OCI-M2 (cell line): ENCODE results near the gene OPTC.
"Not testable (repeated sequence)": the region's sequence is repeated elsewhere in the genome, so short reads cannot be mapped to it uniquely, and the experiment has no call there.

Experiments used
- DNase-seq: peaks from one replicate; lab custom pipeline; 2025; ENCODE audit not compliant: unreplicated experiment; lab: John Stamatoyannopoulos, UW

OPTC gene

DNA sequence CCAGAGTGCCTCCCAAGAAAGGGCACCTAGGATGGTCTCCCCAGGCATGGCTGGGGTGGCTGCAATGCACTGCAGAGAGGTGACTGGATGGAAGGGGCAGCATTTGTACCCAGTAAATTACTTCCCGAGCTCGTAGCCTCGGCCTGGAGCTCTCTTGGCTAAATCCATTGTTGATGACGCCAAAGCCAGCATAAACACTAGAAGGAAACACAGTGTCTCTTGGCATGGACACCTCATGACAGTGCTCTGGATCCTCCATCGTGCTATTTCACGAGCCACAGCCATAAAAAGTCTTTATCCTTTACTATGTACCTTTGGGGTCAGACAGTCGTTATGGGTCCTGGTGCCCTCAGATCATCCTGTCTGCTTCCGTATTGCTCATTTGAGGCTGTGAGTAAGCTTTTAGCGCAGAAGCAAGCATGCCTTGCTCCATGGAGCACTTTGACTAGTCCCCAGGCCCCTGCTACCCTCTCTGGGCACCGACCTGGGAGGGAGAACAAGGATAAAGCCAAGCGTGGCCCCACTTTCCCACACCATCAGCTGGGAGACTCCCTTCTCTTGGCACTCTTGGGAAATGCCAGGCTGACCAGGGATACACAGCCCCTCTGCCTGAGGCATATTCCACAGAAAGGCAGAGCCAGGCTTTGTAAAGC is 28.7 kb upstream of the OPTC start:
- no peak for DNase-seq

DNA sequence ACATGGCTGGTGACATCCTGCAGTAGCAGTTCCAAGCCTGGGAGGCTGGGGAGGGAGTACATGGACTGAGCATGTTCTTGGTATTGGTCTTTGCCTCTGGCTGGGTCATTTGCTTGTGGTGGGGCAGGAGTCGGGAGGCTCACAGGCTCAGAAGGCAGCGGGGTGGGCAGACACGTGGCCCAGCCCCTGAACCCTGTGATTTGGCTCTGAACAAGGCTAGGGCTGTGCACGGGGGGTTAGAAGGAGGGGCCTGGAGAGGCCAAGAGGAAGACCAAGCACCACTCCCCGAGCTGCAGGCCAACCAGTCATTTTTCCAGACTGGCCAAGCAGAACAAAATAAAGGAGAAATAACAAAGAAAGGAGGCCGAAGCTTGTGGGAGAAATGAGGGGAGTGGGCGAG is 28.0 kb upstream of the OPTC start:
- no peak for DNase-seq

DNA sequence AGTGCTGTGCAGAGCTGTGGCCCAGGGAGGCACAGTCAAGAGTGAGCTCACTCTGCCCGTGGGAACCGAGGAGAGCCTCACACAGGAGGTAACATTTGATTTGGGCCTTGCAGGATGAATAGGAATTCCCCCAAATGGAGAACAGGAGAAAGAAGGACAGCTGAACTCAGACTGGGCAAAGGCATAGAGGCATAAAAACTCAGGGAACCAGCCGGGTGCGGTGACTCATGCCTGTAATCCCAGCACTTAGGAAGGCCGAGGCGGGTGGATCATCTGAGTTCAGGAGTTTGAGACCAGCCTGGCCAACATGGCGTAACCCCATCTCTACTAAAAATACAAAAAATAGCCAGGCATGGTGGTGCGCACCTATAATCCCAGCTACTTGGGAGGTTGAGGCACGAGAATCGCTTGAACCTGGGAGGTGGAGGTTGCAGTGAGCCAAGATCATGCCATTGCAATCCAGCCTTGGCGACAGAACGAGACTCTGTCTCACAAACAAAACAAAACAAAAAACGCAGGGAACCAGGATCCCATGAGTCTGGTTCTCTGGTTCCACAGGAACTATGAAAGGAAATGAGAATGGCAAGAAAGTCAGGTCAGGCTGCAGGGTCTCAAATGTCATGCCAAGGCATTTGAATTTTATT is 26.9 kb upstream of the OPTC start:
- not testable (repeated sequence) for DNase-seq

DNA sequence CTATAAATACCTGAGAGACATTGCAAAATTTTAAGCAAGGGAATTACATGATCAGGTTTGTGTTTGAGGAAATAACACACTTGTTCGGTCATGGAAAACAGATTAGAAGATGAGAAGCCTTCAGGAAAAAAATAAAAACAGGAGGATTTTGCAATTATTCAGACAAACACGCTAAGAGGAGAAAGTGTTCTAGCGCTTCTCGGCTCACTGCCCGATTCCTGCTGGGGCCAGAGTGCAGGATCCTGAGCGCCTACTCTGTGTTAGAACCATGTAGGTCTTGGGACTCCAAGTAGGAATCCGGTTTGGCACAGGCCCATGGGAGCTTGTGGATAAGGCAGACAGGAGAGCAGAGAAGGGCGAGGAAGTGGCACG is 26.4 kb upstream of the OPTC start:
- no peak for DNase-seq

DNA sequence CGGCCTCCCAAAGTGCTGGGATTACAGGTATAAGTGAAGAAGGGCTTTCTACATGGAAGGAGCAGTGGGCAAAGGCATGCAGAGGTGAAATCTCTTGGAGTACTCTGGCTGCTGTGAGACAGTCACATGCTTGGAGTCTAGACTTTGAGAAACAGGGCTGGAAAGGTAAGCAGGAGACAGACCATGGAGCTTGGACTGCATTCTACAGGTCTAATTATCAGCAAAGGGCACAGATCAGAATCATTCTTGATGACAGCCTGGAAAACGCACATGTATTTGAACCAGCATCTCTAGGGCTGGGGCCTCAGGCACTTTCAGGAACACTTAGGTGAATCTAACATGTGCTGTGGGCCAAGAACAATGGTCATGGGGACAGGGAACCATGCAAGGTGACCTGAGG is 25.6 kb upstream of the OPTC start:
- DNase-seq: no peak

DNA sequence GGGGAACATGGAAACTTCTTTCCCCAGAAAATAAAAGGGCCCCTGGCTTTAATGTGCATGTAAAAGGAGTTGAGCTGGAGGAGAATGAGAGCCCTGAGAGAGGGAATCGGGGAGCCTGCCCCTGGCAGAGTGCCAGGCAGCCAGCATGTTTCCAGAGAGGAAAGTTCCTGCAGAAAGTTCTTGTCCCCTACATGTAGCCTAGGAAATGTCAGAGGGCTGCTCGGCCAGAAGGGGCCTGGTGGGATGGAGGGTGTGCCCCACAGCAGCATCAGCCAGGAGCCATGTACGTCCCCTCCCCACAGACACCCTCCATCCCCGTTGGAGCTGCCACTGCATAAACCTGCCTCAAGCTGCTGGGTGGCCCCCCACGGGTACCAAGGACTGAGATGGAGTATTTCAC is 23.7 kb upstream of the OPTC start:
- DNase-seq: no peak

DNA sequence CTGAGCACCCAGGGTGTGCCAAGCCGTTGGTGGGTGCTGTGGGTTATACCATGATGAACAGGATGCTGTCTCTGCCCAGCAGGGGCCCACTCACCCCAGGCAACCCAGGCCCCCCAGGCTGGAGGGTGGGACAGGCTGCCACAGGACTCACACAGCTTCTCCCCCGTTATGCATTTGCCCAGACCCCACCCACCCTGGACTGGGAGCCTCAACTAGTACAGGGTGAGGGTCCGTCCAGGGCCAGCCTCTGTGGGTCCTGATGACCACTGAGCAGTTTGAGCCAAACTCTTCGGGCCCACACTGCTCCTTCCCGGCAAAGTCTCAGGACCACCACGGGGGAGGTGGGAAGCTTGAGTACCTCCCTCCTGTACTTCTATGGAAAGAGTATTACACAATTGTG is 22.1 kb upstream of the OPTC start:
- no peak for DNase-seq

DNA sequence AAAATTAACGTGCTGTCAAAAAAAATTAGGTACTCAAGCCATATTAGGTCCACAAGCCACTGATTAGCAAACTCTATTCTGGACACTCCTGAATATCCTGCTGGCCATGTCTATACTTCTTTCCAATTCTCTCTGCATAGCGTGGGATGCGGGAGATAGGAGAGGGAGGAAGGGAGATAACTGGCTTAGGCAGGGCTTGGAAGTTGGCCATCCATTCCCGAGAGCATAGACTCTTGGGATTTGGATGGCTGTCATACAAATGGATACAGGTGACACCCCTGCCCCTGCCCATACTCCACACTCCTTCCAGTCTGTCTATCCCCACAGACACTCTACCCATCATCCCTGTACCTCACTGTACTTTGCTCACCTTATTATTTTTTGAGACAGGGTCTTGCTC is 20.7 kb upstream of the OPTC start:
- DNase-seq: no peak

DNA sequence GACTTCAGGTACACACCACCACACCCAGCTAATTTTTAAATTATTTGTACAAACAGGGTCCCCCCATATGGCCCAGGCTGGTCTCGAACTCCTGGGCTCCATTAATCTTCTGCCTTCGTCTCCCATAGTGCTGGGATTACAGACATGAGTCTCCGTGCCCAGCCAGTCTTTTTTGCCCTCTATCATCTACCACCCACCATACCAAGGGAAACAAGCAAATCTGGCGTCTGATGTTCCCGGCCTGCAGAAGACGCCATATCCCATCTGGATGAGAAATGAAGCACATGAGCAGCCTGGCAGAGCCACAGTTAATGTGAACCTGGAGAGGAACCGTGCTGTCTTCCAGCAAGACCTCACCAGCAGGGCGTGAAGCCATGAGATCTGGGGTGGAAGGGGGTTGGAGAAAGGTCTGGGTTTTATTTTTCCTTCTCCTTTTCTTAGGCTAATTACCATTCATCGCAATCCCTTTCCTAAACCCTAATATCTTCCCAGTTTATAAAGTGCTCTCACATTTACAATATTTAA is 20.1 kb upstream of the OPTC start:
- DNase-seq: no peak

DNA sequence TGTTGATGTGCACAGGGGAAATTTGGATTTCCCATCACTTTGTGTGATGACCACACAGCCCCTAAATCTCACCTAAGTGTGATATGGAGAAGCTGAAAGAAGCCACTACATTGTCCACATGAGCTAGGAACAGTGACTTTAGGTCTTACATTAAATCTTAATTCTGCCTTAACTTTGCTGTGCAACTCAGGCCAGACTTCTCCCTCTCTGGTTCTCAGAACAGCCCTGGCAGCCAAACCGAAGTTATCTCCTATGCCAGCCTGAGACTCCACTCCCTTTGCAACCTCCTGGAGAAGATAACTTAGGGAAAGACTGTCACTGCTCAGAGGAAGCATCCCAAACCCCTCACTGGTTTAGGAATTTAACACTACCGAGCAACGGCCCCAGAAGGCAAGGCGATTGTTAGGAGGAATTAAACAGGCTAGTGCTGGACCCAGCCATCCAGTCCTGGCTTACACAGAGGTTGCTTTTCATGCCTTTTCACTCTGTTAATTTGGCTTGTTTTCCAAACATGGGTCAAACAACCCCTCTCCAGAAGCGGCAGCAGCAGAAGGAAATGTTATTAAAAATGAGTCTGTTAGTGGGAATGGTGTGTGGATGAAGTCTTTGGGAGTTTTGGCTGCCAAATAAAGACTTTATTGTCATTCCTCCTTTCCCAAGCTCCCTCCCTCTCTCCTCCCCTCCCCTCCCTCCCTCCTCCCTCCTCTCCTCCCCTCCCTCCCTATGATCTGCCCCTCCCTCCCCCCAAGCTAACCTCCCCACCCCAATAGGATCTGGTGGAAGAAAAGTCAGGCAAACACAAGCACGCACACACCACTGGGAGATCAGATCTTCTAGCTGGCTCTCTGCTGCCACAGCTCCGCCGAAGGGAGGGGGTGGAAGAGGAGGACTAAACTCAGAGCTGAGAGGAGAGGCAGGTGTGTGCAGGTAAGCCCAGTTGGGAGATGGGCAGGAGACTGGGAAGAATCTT is 18.7 kb upstream of the OPTC start, which contains the start of gene PRELP:
Gene PRELP, plus strand, starts transcription at position 795 of the 970 bp plus-strand sequence. CDS start 7,379 bp downstream, outside the sequence.
- no peak for DNase-seq

DNA sequence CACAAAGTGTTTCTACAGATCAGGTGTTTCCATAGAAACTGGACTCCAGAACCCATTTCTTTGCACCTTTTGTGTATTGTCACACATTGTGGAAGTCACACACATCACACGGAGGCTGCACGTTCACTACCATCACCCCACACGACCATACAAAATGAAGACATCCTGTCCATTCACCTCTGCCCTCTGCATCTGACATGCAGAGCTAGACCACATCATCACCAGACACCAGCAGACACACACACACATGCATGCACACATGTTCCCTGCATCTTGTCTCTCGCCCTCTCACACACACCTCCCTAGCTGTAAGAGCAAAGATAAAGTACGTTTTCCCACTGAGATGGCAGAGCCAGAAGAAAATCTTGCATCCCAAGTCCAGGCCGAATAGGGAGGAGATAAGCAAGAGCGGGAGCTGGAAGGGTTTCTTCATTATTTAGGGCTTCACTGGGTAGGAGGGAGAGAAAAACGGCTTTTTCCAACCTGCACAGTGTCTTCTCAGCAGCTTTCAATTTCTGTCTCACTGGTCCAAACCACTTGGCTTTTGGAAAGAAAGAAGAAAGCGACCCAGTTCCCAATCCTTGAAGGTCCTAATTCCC is 17.6 kb upstream of the OPTC start:
- no peak for DNase-seq

DNA sequence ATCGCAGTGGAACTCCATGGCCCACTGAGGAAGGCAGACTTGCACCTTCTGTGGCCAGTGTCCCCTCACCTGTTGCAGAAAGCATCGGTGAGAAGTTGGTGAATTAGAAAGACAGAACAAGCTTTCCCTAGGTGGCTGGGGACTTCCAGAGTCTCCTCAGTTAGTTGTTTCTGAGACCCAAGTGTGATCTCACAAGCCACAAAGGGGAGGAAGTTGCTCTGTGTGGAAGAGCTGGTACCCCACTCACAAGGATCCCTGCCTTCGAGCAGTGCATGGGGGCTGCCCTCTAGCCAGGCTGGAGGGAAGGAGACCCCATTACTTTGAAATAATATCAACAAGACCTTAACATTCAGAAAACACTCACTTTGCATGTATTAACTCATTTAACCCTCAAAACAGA is 16.2 kb upstream of the OPTC start:
- DNase-seq: no peak

DNA sequence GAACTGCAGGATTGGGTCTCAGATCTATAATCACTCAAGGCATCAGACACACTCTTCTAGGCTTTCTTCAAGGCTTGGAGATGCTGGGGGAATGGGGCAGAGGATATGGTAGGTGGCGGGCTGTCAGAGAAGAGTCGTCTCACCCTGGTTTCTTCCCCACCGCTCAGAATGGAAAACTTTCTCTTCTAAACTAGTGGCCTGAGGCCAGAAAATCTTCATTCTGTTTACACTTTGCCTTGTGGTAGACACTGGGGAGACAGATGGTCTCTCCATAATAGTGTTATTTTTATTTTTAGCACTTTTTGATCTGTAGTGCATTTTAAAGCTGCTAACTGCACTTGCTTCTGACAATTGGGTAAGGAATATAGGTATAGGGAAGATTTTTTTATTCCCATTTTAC is 15.7 kb upstream of the OPTC start:
- no peak for DNase-seq

DNA sequence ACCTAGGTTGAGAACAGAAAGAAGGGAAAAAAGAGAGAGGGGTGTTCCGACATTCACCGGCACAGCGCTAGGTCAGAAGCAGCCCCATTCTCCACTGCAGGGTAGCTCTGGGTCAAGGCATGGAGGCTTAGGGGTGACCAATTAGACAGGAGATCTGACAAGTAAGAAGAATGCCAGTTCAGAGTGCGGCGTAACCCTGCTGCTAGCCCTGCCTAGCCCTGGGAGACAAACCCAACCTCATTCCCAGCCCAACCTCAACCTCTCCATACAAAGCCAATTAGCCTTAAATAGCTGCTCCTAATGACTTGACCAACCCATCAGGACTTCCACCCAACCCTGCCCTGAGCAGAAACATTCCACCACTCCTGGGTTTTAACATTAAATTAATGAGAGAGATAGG is 15.0 kb upstream of the OPTC start:
- DNase-seq: no peak

DNA sequence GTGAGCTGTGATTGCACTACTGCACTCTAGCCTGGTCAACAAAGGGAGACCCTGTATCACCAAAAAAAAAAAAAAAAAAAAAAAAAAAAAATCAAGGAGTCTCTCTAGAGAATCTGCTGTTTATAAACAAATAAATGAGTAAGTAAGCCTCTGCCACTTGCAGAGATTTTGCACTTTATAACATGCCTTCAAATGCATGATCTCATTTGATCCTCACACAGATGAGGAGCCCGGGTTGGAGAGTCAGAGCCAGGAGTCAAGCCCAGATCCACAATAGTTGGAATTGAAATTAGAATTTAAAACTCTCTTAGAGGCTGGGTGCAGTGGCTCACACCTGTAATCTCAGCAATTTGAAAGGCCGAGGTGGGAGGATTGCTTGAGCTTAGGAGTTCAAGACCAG is 14.3 kb upstream of the OPTC start:
- DNase-seq: no peak

DNA sequence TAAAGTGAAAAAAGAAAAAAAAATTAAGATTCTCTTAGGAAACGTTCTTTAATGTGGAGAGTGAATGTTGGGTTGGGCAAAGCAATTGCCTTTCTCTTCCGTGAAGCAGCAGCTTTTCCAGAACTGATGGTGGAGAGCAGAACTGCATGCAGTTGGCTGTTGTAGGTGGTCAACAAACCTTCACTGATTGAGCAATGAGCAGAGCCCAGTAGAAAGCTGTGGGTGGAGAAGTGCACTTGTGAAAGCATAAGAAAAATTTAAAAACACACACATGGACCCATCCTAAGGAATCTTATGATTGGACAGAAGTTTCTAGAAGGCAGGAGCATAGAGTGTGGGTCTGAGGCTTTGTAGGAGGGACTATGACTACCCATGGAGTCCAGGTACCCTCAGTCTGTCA is 13.9 kb upstream of the OPTC start:
- DNase-seq: no peak

DNA sequence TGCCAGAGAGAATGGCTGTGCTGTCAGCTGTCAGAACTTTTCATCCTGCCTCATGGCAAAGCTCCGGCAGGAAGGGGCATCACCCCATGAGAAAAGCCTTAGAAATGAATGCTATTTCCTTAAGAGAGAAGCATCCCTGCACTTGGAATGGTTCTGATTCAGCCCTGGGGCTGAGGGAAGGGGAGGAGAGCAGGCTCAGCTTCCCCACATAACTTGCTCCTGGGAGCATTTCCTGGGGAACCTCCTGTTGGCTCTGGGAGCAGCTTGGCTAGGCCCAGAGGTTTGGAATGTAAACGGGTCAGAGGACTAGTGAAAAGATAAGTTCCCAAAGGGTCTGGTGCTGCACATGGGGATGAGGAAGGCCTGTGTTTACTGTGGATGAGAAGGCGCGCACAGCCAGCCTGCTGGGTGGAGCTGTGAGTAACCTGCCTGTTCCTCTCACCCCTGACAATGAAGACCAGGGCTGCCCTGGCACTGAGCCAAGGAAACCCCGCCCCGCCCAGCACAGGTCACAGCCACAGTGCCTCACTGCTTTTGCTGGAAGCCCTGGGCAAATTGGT is 13.3 kb upstream of the OPTC start:
- no peak for DNase-seq

DNA sequence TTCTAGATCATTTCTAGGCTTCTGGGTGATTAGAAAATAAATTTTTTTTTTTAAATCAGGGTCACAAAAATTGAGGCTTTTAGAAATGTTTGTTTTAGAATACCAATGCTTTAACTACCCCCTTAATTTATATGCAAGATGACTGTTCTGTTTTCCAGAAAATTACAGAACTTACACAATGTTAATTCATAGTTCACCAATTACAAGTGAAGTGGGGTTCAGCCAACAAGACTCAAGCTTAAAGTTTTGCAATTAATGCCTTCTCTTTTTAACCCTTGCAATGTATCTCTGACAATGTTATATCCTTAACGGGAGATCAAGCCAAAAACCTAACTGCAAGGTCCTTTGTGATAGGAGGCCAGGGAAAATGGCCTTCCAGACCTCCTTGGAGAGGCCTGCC is 12.8 kb upstream of the OPTC start:
- no peak for DNase-seq

DNA sequence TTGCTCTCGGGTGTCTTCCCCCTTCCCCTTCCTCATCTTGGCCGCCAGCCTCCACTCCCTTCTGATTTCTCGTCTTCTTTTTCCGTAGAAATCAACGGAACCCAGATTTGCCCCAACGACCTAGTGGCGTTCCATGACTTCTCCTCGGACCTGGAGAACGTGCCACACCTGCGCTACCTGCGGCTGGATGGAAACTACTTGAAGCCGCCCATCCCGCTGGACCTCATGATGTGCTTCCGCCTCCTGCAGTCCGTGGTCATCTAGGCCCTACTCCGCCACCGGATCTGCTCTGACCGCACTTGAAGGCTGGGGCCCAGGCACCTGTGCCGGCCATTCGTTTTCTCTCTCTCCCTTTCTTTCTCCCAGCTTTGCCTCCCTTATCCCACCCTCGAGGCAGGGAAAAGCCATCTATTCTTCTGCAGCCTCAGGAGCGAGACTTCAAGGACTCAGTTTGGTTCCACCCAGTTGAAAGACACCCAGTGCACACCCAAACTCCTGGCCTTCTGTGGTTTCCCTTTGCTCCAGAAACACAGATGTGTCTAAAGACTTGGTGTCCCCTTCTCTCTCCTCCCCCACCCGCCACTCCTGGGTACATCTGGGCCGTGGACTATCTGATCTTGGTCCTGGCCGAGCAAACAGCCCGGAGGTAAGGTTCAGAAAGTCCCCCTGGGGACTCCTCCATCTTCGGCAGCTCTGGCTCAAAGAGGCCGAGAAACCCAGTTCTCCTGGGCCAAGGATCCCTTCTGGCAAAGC is 7.2 kb upstream of the OPTC start:
- DNase-seq: no peak

DNA sequence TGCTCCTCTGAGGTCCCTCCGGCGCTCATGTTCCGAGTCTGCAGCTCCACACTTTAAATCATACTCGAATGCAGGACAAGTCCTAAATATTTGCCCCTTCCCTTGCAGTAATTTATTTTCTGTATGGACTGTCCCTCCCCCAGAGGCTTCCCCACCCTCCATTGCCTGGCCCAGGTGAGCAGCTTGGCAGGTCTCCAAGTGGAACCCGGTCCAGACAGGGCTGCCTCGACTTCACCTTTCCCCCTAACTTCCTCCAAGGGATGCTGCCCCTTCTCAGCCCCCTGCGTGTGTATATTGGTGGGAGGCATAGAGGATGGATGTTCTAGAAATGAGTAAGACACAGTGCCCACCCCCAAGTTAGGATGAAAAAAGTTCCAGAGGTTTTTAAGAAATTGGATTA is 5.4 kb upstream of the OPTC start:
- no peak for DNase-seq
